Measurements from ENCODE around the gene MAGEA3.
"Not testable (repeated sequence)": the region's sequence is repeated elsewhere in the genome, so short reads cannot be mapped to it uniquely, and the experiment has no call there.

The MAGEA3 gene

GRCh38 chrX:152697952-152698931 lies at the start of gene MAGEA3:
Gene MAGEA3, plus strand, starts transcription at chrX:152698794. Its CDS starts 2,039 bp downstream, at chrX:152700833.
- DNase-seq: not testable (repeated sequence)

GRCh38 chrX:152652060-152652459 lies 46.5 kb upstream of the MAGEA3 start:
- DNase-seq: no peak

DNA sequence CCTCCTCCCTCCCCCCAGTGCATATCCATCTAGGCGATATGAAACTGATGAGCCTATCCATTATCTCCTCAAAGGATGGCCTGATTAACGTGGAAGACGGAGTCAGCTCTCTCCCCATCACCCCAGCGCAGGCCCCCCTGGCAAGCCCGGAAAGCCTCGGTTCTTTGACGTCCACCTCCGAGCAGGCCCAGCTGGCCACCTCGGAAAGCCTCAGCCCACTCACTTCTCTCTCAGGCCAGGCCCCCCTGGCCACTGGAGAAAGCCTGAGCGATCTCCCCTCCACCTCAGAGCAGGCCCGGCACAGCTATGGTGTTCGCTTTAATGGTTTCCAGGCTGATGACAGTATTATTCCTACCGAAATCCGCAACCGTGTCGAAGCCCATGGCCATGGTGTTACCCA lies 46.1 kb upstream of the MAGEA3 start:
- DNase-seq: no peak

DNA sequence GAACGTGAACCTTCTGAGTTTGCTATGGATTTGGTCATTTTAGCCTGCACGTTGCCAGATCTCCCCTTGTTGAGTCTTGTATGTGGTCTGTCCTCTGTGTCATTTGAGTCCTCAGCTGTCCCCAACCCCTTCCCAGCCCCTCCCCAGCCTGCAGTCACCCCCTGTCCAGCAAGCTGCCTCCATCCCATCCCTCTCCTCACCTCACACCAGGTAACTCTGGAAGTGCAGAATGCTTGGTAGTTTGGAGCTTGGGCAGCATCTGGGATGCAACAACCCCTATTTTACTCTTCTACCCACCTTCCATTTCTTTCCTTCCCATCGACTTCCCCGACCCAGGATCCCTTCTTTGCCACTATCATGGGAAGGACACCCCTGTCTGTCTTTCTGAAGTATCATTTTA lies 42.5 kb upstream of the MAGEA3 start:
- DNase-seq: no peak

DNA sequence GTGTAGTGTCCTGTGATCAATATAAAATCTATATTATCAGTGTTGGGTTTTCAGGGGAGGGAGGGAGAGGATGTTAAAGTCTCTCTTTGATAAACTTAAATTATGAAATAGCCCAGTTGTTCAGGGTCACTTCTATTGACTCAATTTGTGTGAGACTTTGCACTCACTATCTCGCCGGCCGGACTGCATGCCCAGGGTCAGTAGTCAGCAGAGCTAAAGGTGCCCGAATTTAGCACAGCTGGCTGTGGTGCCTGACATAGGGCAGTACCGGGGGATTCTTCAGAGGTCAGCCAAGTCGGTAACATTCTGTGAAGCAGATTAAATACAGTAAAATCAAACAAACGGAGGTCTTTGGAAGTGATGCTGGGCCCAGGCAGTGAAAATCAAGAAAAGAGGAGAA lies 41.7 kb upstream of the MAGEA3 start:
- no peak for DNase-seq

DNA sequence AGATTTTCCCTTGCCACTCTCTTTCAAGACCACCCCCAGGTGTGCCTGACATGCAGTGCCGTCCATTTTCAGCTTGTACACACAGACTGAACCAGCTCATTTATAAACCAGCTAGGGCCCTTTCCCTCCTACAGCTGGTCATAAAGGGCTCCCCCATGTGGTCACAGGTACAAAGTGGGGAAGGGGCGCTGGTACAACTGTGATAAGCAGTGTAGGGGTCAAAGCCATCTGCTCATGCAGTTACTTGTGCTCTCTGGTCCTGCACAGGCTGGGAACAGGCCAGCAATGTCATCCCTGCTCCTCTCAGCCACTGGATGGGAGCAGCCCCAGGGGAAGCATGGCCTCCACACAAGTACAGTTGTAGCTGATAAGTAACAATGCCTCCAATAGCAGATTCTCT lies 40.3 kb upstream of the MAGEA3 start:
- DNase-seq: no peak

DNA sequence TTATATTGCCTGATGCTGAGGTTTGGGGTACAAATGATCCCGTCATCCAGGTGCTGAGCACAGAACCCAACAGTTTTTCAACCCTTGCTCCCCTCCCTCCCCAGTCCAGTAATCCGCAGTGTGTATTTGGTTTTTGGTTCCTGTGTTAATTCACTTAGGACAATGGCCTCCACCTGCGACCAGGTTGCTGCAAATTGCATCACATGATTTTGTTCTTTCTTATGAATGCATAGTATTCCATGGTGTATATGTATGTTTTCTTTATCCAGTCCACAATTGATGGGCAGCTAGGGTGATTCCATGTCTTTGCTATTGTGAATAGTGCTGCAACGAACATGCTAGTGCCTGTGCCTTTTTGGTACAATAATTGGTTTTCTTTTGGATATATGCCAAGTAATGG lies 35.5 kb upstream of the MAGEA3 start:
- DNase-seq: no peak

DNA sequence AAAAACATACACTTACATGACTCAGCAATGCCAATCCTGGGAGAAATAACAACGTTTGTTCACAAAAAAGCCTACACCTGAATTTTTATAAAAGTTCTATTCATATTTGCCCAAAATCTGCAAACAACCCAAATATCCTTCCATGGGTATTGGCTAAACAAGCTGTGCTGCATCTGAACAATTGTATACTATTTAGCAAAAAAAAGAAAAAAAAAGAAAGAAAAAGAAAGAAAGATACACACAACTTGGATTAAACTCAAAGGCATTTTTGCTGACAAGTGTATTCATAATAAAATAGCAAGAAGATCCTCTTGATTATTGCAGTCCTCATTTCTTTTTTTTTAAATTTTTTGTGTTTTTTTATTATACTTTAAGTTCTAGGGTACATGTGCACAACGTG lies 24.5 kb upstream of the MAGEA3 start:
- no peak for DNase-seq

DNA sequence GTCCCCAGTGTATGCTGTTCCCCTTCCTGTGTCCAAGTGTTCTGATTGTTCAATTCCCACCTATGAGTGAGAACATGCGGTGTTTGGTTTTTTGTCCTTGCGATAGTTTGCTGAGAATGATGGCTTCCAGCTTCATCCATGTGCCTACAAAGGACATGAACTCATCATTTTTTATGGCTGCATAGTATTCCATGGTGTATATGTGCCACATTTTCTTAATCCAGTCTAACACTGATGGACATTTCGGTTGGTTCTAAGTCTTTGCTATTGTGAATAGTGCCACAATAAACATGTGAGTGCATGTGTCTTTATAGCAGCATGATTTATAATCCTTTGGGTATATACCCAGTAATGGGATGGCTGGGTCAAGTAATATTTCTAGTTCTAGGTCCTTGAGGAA lies 23.9 kb upstream of the MAGEA3 start:
- DNase-seq: not testable (repeated sequence)

DNA sequence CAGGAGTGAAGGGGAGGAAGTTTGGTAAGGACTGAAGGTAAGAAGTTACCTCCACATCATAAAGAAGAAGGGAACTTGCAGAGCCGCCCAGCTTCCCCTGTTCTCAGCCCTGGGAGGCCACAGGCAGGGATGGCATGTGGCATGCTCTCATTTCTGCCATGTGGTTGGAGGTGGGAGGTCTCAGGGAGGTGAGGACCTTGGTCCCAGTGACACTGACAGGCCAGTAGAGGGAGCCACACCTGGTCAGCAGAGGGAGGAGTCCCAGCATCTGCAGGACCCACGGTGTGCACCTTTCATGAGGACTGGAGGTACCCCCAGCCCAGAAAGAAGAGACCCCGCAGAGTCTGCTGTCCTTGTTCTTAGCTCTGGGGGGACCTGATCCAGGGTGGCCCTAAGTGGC lies 17.6 kb upstream of the MAGEA3 start:
- not testable (repeated sequence) for DNase-seq

GRCh38 chrX:152700390-152700789 lies 1.8 kb downstream of the MAGEA3 start:
- not testable (repeated sequence) for DNase-seq

DNA sequence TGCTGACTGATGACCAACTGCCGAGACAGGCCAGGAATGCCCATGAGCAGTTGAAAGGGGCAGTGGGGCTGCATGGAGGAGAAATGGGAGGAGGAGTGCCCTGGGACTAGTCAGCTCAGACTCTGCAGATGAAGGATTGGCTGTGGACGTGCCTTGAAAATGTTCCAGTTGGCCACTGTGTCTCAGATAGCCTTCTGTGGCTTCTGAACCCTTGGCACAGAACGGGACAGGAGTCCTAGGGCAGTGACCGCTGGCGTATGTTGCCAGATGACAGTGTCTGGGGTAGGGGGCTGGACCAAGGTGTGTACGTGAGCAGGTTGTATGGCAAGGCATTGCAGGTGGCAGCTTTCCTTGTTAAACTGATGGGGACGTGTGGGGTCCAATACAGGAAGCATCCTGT lies 7.9 kb downstream of the MAGEA3 start:
- not testable (repeated sequence) for DNase-seq

DNA sequence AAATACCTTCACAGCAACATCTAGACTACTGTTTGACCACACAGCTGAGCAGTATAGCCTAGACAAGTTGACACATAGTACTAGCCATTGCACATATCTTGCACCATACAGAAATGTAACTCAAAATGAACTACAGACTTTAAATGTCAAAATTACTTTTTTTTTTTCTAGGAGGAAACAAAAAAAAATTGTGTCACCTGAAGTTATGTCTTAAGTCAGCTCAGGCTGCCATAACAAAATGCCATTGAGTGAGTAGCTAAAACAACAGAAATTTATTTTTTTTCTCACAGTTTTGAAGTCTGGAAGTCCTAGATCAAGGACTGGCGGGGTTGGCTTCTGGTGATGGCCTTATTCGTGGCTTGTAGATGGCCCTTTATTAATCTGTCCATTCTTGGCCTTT lies 10.6 kb downstream of the MAGEA3 start, which contains the start of gene CSAG2:
CSAG2 (minus strand) TSS at position 101 of the 400 bp plus-strand sequence. CDS start 161 bp downstream, outside the sequence.
- not testable (repeated sequence) for DNase-seq

- DNase-seq: not testable (repeated sequence)
These were observed 14.6 kb downstream of the MAGEA3 start for GRCh38 chrX:152713195-152713594.

- DNase-seq: not testable (repeated sequence)
These were observed 15.5 kb downstream of the MAGEA3 start, which contains the start of gene MAGEA2B for GRCh38 chrX:152713815-152714787. Gene MAGEA2B, plus strand, starts transcription at chrX:152714628. Its CDS starts 2,479 bp downstream, at chrX:152717107.

- DNase-seq: no peak
These were observed 26.8 kb downstream of the MAGEA3 start for GRCh38 chrX:152725409-152725808.

DNA sequence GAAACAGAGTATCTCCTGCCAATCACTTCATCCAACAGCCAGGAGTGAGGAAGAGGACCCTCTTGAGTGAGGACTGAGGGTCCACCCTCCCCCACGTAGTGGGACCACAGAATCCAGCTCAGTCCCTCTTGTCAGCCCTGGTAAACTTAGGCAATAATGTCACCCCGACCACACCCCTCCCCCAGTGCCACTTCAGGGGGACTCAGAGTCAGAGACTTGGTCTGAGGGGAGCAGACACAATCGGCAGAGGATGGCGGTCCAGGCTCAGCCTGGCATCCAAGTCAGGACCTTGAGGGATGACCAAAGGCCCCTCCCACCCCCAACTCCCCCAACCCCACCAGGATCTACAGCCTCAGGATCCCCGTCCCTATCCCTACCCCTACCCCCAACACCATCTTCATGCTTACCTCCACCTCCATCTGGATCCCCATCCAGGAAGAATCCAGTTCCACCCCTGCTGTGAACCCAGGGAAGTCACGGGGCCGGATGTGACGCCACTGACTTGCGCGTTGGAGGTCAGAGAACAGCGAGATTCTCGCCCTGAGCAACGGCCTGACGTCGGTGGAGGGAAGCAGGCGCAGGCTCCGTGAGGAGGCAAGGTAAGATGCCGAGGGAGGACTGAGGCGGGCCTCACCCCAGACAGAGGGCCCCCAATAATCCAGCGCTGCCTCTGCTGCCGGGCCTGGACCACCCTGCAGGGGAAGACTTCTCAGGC lies 34.8 kb downstream of the MAGEA3 start, which contains the start of the genes CSAG1 and MAGEA12:
CSAG1 (minus strand) TSS at position 461 of the 715 bp plus-strand sequence. CDS start 1,261 bp downstream, outside the sequence.
MAGEA12 (plus strand) TSS at position 497 of the 715 bp plus-strand sequence. CDS start 2,405 bp downstream, outside the sequence.
- no peak for DNase-seq

- DNase-seq: not testable (repeated sequence)
These were observed 35.7 kb downstream of the MAGEA3 start for GRCh38 chrX:152734143-152734858.

GRCh38 chrX:152735101-152735500 lies 36.5 kb downstream of the MAGEA3 start:
- no peak for DNase-seq

GRCh38 chrX:152735860-152736511 lies 37.4 kb downstream of the MAGEA3 start:
- DNase-seq: no peak

- DNase-seq: not testable (repeated sequence)
These were observed 37.9 kb downstream of the MAGEA3 start for GRCh38 chrX:152736528-152736927.
